Upper lobe of left lung (tissue), 4 donors: Measurements from ENCODE around the gene CAST.

Source experiments
- EP300 ChIP-seq, 4 donors: sonication (generic); formaldehyde crosslinking; IDR thresholded peaks; one replicate each; pipeline ENCODE4 v1.5.1; 2017; ENCODE audit warnings: antibody characterized with exemption in 4 of 4, control low read depth in 2 of 4
- POLR2A ChIP-seq, 4 donors: fragments of 450-650 bp; IDR thresholded peaks; one replicate each; pipeline ENCODE4 v1.5.1; 2016 to 2017; ENCODE audit warnings: antibody characterized with exemption in 4 of 4, mild to moderate bottlenecking in 2 of 4
- TF ChIP-seq, protein P1 (sequence below), 6 experiments: fragments of 450-650 bp in 4 of 6; fragments of 200-600 bp in 2 of 6; sonication (generic) in 2 of 6; IDR thresholded peaks; one replicate each; pipeline ENCODE4 v1.5.1; 2016 to 2019; ENCODE audit warnings: antibody characterized with exemption in 6 of 6

DNA sequence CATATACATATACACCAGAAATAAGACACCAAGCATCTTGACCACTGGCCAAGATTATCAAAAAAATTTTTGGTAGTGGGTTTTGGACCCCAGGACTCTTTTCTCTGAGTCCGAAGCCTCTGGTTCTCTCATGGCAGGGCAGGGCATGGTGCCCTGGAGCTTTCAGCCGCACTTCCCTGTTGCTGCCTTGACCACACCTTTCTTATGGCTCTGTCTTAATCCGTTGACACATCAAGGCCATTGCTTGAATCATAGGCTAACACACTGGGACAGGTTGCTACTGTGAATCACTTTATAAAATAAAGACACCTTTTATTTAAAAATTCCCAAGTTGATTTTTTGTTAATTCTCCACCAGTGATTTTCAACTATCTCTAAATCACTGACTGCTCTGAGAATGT is 45.4 kb upstream of the CAST start:
- TF ChIP-seq, protein P1, sequence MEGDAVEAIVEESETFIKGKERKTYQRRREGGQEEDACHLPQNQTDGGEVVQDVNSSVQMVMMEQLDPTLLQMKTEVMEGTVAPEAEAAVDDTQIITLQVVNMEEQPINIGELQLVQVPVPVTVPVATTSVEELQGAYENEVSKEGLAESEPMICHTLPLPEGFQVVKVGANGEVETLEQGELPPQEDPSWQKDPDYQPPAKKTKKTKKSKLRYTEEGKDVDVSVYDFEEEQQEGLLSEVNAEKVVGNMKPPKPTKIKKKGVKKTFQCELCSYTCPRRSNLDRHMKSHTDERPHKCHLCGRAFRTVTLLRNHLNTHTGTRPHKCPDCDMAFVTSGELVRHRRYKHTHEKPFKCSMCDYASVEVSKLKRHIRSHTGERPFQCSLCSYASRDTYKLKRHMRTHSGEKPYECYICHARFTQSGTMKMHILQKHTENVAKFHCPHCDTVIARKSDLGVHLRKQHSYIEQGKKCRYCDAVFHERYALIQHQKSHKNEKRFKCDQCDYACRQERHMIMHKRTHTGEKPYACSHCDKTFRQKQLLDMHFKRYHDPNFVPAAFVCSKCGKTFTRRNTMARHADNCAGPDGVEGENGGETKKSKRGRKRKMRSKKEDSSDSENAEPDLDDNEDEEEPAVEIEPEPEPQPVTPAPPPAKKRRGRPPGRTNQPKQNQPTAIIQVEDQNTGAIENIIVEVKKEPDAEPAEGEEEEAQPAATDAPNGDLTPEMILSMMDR (IDR thresholded peaks at IDR 0.05): no peak
- TF ChIP-seq EP300 (IDR thresholded peaks at IDR 0.05) (no peak), POLR2A (IDR thresholded peaks at IDR 0.05) (no peak)
